T1000 (cell line): Measurements from ENCODE around the gene RREB1.

Experiments used
- DNase-seq: peaks from one replicate; lab custom pipeline; 2025; ENCODE audit warnings: mixed read lengths; lab: John Stamatoyannopoulos, UW

Gene RREB1

GRCh38 chr6:7296602-7297001, 188.8 kb downstream of the RREB1 start:
- DNase-seq = no peak

- DNase-seq = no peak
Observed at GRCh38 chr6:7298113-7298512, 190.4 kb downstream of the RREB1 start.

GRCh38 chr6:7300926-7301325, 193.2 kb downstream of the RREB1 start:
- DNase-seq = no peak
